Stomach smooth muscle (tissue), 2 donors: Measurements from ENCODE around the gene NCS1.
A peak's percentile ranks its signal among the peaks of the same experiment; 100 is the strongest.
"Not testable (repeated sequence)": the region's sequence is repeated elsewhere in the genome, so short reads cannot be mapped to it uniquely, and the experiment has no call there.

Experiments used
- H3K27ac ChIP-seq: one replicate; pipeline ENCODE4 v1.7.0; 2013; ENCODE audit warnings: mild to moderate bottlenecking, low read length, inconsistent platforms
- H3K27me3 ChIP-seq, 2 donors: one replicate each; pipeline ENCODE4 v1.7.0; 2013; ENCODE audit warnings: low read length in 2 of 2; ENCODE audit not compliant: insufficient read depth in 2 of 2, control insufficient read depth in 1 of 2
- H3K36me3 ChIP-seq, 2 donors: one replicate each; pipeline ENCODE4 v1.7.0; 2013; ENCODE audit warnings: low read length in 2 of 2; ENCODE audit not compliant: control insufficient read depth in 2 of 2, insufficient read depth in 2 of 2
- H3K4me1 ChIP-seq: one replicate; pipeline ENCODE4 v1.7.0; 2013; ENCODE audit warnings: low read length; ENCODE audit not compliant: control insufficient read depth, insufficient read depth
- H3K4me3 ChIP-seq, 2 donors: one replicate each; pipeline ENCODE4 v1.7.0; 2013; ENCODE audit warnings: low read length in 2 of 2
- H3K9ac ChIP-seq, 2 donors: one replicate each; pipeline ENCODE4 v1.7.0; 2013; ENCODE audit warnings: low read length in 2 of 2, mild to moderate bottlenecking in 1 of 2
- H3K9me3 ChIP-seq, 2 donors: one replicate each; pipeline ENCODE4 v1.7.0; 2013; ENCODE audit warnings: low read length in 2 of 2; ENCODE audit not compliant: control insufficient read depth in 2 of 2
- donor health status: healthy.
- donor health status: Pancreatic carcinoma.

Gene NCS1

DNA sequence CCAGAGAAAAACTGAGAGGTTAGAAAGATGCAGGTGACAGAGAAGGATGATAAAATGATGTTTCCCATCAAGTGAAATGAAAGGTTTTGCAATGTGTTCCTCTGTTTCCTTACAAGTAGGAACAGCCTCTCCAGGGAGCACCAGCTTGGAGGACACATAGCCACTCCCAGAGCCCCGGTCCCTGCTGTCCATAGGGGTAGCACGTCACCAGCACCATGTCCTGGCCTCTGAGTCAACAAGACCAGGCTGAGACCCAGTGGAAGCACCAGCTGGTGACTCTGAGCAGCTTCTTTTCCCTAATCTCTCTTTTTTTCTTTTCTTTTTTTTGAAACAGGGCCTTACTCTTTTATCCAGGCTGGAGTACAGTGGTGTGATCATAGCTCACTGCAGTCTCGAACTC lies 73.9 kb downstream of the NCS1 start:
- H3K27me3 ChIP-seq: no peaks in the 10 kb centered on the region
- peaks cover 0 to 2% of the 10 kb centered on the region in 2 donors for H3K9me3 ChIP-seq
- H3K4me3 ChIP-seq: no peak overlapping the region
- H3K4me1 ChIP-seq: peaks cover 15% of the 10 kb centered on the region
- H3K27ac ChIP-seq: no peak overlapping the region
- no peaks in the 10 kb centered on the region for H3K36me3 ChIP-seq
- no peak overlapping the region for H3K9ac ChIP-seq

DNA sequence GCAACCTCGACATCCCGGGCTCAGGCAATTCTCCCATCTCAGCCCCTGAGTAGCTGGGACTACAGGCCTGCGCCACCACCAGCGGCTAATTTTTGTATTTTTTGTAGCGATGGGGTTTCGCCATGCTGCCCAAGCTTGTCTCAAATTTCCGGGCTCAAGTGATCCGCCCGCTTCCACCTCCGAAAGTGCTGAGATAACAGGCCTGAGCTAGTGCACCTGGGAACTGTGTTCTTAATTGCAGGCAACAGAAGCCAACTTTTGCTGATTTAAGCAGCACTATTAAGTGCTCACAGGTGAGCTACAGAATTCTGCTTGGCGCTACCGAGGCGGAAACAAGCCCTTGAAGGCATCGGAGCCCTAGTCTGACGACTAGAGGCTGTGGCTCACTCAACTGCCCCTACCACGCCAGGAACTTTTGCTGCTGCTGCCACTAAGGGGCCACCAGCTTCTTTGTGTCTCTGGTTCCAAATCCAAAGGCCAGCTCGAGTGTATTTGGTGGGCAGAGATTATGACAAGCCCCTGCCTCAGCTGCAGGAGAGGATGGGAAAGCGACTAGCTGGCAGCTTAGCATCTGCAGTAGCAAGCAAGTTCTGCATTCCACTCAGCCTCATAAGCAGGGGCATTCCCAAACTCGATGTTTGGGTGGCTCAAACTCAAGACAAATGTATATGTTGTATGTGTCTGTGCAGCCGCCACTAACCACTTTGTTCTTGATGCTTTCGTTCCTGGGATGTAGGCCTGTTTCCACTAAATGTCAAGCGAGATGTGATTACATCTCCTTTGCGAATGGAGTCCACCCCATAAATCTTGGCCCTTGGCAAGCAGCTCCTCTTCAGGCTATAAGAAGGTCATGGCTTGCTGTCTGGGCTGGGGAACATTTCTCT lies 82.8 kb downstream of the NCS1 start:
- Histone ChIP-seq H3K36me3 (no peaks in the 10 kb centered on the region), H3K9ac (no peak overlapping the region), H3K9me3 (peaks cover 0 to 2% of the 10 kb centered on the region in 2 donors), H3K27me3 (no peaks in the 10 kb centered on the region), H3K27ac (no peak overlapping the region), H3K4me3 (no peak overlapping the region), H3K4me1 (peaks cover 4% of the 10 kb centered on the region)

DNA sequence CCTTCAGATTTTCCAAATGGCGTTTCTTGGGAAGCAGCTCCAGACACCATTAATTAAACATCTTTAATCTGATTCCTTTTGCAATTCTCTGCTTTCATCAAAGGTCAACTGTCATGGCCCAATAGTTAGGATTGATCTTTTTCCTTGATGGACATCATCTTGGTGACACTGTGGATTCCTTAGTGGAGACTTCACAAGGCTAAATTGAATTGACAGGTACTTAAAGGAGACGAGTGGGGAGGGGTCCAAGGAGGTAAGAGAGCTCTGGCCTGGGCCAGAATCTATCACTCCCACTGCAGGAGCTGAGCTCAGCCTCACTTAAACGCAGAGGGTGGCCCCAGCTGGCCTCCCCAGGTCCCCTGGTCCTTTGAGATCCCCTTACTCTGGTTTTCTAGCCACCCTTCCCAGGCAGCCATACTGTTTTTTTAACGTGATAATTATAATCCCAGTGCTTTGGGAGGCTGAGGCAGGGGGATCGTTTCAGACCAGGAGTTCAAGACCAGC lies 83.5 kb downstream of the NCS1 start:
- peaks cover 0 to 2% of the 10 kb centered on the region in 2 donors for H3K9me3 ChIP-seq
- peaks cover 4% of the 10 kb centered on the region for H3K4me1 ChIP-seq
- no peak overlapping the region for H3K9ac ChIP-seq
- H3K27ac ChIP-seq: no peak overlapping the region
- H3K27me3 ChIP-seq: no peaks in the 10 kb centered on the region
- H3K36me3 ChIP-seq: no peaks in the 10 kb centered on the region
- H3K4me3 ChIP-seq: no peak overlapping the region

DNA sequence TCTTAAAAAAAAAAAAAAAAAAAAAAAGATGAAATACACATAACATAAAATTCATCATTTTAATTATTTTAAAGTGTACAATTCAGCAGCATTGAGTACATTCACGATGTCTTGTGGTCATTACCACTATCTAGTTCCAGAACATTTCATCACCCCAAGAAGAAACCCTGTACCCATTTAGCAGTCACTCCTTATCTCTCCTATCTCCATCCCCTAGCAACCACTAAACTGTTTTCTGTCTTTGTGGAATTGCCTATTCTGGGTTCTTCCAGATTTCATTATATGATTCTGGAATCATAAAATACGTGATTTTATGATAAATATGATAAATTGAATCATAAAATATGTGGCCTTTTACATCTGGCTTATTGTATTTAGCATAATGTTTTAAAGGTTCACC lies 84.4 kb downstream of the NCS1 start:
- H3K27ac ChIP-seq: no peak overlapping the region
- no peaks in the 10 kb centered on the region for H3K9me3 ChIP-seq
- H3K4me3 ChIP-seq: no peak overlapping the region
- H3K27me3 ChIP-seq: no peaks in the 10 kb centered on the region
- peaks cover 4% of the 10 kb centered on the region for H3K4me1 ChIP-seq
- H3K9ac ChIP-seq: no peak overlapping the region
- H3K36me3 ChIP-seq: no peaks in the 10 kb centered on the region

DNA sequence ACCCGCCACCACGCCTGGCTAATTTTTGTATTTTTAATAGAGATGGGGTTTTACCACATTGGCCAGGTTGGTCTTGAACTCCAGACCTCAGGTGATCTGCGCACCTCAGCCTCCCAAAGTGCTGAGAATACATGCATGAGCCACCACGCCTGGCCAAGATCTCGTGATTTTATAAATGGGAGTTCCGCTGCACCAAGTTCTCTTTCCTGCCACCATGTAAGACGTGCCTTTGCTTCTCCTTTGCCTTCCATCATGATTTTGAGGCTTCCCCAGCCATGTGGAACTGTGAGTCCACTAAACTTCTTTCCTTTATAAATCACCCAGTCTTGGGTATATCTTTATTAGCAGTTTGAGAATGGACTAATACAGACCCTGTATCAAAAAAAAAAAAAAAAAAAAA lies 85.9 kb downstream of the NCS1 start:
- not testable (repeated sequence) for H3K9ac ChIP-seq, H3K36me3 ChIP-seq, H3K4me1 ChIP-seq, H3K27ac ChIP-seq, H3K27me3 ChIP-seq, H3K9me3 ChIP-seq, H3K4me3 ChIP-seq

DNA sequence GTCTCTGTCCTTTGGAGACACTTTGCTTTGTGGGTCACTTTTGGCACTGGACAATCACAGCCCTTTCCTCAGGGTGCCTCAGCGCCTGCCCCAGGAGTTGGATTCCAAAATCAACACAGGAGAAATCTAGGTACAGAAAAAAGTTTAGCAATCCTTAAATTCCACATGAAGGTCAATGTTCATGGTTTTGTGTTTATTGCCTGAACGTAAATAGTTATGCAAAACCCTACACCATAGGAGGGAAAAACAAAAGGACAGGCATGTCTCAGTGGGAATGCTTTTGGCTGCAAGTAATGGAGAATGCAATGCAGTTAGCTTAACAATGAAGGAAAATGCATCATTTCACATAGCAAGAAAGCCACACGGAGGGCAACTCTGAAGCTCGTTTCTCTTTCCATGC lies 86.8 kb downstream of the NCS1 start:
- no peak overlapping the region for H3K4me3 ChIP-seq
- peaks cover 4% of the 10 kb centered on the region for H3K4me1 ChIP-seq
- H3K9ac ChIP-seq: no peak overlapping the region
- H3K27me3 ChIP-seq: no peaks in the 10 kb centered on the region
- no peak overlapping the region for H3K27ac ChIP-seq
- no peaks in the 10 kb centered on the region for H3K9me3 ChIP-seq
- no peaks in the 10 kb centered on the region for H3K36me3 ChIP-seq

DNA sequence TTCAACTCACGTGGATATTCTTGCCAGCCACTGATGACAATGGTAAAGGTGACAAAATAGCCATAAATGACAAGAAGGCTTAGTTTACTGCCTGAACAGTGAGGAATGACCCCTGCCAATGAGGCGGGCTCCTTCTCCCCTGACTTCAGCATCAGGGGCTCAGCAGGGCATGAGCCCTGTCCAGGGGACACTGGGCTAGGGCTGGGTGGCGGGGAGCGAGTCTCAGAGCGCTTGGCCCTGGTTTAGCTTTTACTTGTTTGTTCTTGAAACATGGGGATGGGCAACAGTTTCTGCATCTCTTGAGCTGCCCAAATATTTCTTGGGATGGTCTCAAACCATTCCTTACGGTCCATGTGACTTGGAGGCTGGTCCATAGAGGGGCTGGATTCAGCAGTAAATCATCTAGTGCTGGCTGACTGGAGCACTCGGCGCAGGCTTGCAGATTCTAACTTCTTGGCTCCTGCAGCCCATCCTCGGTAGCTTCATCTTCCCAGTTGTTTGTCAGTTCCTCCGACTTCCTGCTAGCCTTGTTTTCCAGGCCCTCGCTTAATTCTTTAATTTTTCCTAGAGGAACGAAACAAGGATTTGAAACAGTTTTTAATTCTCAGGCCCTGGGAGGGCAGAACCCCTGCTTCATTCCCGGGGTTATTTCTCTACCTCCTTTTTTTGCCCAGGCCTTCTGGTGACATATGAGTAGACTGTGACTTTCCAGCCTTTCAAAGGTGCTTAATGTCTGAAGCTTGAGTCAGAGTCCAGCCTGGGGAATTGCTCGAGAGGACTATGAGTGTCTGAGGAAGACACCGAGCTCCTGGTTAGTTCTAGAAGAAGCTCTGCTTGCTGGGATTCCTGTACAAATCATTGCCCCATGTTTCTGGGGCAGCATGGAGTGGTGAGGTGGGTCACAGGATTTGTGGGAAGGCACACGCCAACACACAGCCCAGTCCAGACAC lies 88.9 kb downstream of the NCS1 start:
- no peaks in the 10 kb centered on the region for H3K36me3 ChIP-seq
- H3K9me3 ChIP-seq: no peaks in the 10 kb centered on the region
- no peak overlapping the region for H3K9ac ChIP-seq
- H3K4me1 ChIP-seq: peaks cover 11% of the 10 kb centered on the region
- H3K27ac ChIP-seq: peak overlapping the region; percentile 18
- H3K27me3 ChIP-seq: peaks cover 0 to 4% of the 10 kb centered on the region in 2 donors
- no peak overlapping the region for H3K4me3 ChIP-seq

DNA sequence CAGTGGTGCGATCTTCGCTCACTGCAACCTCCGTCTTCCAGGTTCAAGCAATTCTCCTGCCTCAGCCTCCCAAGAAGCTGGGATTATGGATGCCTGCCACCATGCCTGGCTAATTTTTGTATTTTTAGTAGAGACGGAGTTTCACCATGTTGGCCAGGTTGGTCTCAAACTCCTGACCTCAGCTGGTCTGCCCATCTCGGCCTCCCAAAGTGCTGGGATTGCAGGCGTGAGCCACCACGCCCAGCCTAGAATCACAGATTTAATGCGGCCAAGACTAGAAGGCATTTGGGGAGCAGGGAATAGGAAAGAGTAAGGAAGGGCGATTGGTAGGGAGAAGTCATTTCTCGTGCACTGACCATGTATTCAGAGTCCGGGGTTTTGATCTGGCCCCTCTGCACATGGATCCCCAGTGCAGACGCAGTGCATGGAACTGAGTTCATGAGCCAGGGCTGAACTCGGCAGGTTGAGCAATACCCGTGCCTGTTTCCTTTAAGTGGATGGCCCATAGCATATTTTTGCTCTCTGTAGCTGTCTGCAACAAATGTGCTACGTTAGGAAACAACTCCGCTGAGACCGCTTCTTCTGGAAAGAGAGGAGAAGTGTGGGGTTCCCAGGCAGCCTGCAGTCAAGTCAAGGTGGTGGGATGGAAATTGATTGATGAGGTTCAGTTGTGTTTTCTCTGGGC lies 90.0 kb downstream of the NCS1 start:
- Histone ChIP-seq H3K27me3 (peaks cover 0 to 7% of the 10 kb centered on the region in 2 donors), H3K27ac (no peak overlapping the region), H3K36me3 (no peaks in the 10 kb centered on the region), H3K9ac (no peak overlapping the region), H3K4me3 (no peak overlapping the region), H3K9me3 (no peaks in the 10 kb centered on the region), H3K4me1 (peaks cover 17% of the 10 kb centered on the region)

DNA sequence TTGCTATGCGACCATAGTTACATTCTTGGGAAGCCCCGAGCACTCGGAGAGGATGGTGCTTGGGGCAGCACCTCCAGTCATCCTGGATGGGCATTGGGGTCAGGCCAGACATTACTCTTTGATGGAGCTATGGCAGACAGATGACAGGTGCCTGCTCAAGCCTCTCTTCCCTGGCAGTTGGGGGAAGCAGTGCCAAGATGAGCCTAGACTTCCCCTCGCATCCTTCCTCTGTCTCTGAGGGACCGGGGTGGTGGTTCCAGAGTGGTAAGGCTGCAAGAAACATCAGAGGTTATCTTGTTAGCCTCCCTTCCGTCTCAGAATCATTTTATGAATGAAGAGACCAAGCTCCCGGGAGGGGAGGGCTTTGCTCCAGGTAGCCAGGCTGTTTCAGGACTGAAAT lies 90.6 kb downstream of the NCS1 start:
- no peaks in the 10 kb centered on the region for H3K36me3 ChIP-seq
- no peak overlapping the region for H3K27ac ChIP-seq
- H3K4me1 ChIP-seq: peaks cover 17% of the 10 kb centered on the region
- H3K27me3 ChIP-seq: peaks cover 0 to 7% of the 10 kb centered on the region in 2 donors
- H3K9me3 ChIP-seq: no peaks in the 10 kb centered on the region
- H3K4me3 ChIP-seq: no peak overlapping the region
- no peak overlapping the region for H3K9ac ChIP-seq
